Amniotic epithelial cell (primary cell): ENCODE data around the gene ICOS.
A peak's percentile ranks its signal among the peaks of the same experiment; 100 is the strongest.
"Not testable (repeated sequence)": the region's sequence is repeated elsewhere in the genome, so short reads cannot be mapped to it uniquely, and the experiment has no call there.

Source experiments
- DNase-seq: peaks from one replicate; pipeline ENCODE4 v3.0.0-alpha.2; 2010; ENCODE audit warnings: low read depth

The ICOS gene

DNA sequence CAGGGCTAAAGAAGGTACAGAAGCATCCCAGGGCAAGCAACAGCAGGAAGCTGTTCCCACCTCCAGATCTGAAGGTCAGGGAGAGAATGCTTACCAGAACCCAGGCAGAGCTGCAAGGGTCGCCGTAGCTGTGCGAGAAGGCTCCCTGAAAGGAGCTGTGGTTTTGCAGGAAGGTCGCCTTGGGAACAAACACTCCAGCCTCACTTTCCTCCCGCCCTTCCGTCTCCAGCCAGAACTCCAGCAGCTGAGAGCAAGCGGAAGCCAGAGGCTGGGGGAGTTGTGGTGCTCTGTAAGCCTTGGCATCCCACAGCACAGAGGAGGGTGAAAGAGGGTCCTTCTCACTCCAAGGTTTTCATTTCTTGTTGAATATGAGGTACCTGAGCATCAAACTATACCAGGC lies 18.3 kb upstream of the ICOS start:
- no peak for DNase-seq

DNA sequence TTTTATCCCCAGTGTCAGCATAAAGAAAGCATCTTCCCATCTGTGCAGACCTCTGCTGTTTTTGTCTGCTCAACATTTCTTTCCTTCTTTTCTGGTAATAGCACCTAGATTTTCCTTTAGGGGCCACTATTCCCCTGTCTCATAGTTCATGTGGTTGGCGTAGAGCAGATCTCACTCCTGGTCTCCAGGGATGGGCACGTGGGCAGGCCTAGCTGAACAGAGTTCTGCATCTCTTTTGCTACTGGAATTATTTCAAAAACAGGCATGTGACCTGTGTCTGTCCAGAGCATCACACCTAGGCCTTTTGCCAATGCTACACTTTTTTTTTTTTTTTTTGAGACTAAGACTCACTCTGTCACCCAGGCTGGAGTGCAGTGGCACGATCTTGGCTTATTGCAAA lies 17.7 kb upstream of the ICOS start:
- DNase-seq: no peak

- no peak for DNase-seq
These were observed 10.9 kb upstream of the ICOS start for GRCh38 chr2:203925512-203926158.

- peak; percentile 11 for DNase-seq
These were observed 7.7 kb upstream of the ICOS start for GRCh38 chr2:203928849-203929248.

GRCh38 chr2:203931262-203931661 lies 5.3 kb upstream of the ICOS start:
- DNase-seq: peak; percentile 19

GRCh38 chr2:203934041-203934492 lies 2.5 kb upstream of the ICOS start:
- no peak for DNase-seq

DNA sequence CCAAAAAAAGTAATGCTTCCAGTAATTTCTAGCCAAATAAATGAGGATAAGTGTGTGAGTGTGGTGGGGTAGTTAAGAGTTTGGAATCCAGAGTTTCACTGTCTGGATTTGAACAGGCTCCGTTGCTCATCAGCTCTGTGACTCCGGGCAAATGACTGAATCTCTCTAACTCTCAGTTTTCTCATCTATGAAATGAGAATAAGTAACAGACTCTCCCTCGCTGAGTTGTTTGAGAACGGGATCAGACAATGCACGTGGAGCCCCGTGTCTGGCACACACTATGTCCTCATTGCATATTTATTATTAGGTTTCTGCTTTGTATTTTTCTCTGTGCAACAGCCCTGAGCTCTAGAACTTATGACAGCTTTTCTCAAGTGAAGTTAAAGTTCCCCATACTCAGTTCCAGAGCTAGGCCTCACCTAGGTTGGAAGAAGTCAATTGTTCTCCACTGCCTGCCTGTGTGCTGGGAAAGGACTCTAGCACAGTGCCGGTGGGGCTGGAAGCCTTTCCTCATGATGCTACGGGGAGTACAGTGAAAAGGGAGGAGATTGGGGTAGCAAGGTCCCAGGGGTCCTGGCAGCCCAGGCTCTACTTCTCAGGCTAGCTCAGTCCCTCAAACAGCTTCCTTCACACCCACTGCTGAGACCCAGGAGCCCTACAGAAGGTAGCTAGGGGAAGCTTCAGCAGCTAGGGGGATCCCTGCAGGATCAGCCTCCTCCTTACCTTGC lies 1.7 kb upstream of the ICOS start:
- no peak for DNase-seq

DNA sequence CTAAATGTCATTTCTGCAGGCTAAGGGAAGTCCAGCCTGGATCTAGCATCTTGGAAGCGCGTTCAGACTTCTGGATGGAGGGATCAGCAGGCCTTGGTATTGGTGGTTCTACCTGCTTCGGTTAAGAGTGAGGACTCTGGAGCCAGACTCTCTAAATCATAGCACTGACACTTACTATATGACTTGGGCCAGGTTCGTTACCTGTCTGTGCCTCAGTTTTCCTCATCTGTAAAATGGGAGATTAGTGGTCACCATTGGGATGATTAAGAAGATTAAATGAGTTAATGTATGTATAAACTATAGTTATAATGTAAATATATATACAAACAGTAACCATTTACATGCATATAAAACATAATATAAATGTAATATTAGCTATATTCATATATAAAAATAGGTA lies 995 bp upstream of the ICOS start:
- DNase-seq: no peak

- no peak for DNase-seq
These were observed 386 bp downstream of the ICOS start for GRCh38 chr2:203936949-203937348.

DNA sequence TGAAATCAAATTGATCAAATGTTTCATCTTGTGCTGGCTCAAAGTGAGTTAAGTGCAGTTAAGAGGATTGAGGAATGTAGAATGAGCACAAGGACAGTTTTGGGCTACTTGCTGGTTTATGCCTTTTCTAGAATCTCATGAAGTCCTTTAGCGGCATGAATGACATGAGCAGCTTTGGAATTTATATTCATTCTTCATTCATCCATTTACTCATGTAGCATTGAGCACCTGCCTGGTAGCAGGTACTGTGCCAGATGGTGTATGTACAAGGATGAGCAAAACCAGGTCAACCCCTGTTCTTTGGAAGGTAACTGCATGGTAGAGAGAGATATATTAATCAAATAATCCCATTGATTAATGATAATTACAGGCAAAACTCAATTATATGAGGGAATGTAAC lies 1.2 kb downstream of the ICOS start:
- DNase-seq: no peak

DNA sequence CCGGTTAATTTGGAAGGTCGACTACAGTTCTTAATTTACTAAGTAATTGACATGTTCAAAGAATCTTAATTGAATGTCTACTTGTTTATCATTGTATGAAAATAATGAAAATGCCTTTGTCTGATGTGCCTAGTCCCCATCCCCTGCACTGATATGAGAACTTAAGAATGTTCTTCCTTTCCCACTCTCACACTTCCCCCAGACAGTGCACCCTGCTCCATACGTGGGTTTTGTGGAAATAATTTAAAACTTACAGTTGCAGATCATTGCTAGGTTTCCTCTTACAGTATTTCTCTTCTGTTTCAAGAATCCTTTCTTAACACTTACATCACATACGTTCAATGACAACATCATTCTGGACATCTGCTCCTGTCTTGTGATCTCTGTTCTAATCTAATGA lies 3.5 kb downstream of the ICOS start:
- DNase-seq: no peak

DNA sequence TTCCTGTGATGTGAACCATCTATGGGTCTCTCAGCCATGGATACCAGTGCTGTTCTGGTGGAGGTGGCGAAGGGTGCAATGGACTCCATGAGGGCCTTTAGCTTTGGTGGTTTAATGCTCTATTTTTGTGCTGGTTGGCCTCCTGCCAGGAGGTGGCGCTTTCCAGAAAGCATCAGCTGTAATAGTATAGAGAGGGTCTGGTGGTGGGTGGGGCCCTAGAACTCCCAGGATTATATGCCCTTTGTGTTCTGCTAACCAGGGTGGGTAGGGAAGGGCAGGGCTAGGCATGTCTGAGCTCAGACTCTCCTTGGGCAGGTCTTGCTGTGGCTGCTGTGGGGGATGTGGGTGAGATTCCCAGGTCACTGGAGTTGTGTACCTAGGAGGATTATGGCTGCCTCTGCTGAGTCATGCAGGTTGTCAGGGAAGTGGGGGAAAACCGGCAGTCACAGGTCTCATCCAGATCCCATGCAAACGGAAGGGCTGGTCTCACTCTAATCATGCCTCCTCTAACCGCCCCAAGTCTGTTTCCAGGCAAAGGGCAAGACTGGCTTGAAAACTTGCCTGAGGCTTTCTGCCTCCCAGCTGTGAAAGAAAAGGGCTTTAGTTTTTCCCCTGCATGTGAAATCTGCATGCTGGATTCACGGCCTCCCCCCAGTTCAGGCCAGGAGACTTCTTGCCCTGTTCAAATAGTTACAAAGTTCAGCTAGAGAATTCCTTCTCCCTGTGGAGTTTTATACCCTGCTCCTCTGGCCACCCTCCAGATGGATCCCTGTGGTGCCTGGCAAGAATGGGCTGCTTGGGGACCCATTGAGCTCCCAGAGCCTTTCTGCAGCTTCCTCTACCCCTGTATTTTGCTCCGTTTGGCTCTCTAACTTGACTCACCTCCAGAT lies 7.2 kb downstream of the ICOS start:
- not testable (repeated sequence) for DNase-seq

- DNase-seq: no peak
These were observed 12.2 kb downstream of the ICOS start for GRCh38 chr2:203948733-203949132.

DNA sequence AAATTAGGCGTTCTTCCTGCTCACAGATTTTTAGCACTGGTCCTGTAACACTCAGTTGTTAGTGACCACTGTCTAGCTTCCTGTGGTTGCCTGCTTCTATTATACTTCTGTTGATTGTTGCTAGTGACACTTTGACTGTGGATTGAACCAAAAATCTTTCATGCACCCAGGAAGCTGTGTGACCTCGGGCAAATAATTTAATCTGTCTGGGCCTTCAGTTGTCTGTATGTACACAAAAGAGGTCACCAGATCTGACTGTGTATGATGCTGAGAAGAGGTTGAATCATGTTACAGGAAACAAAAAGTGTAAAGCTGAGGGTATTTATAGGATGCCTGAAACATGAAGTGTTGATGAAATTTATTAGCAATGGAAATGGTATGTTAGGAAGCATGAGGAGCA lies 12.7 kb downstream of the ICOS start:
- DNase-seq: no peak

- no peak for DNase-seq
These were observed 14.9 kb downstream of the ICOS start for GRCh38 chr2:203951366-203951902.

DNA sequence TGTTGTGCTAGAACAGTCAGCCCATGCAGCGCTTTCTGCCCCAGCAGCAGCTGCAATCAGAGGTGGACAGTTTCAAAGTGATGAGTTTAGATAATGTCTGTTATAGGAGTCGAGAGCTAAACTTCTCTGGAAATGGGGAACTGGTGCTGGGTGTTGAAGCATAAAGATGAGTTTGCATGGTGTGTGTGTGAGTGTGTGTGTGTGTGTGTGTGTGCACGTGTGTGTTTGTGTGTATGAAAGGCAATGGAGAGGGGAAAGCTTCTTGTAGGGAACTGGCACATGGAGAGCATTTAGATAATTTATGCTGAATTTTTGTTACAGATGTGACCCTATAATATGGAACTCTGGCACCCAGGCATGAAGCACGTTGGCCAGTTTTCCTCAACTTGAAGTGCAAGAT lies 22.7 kb downstream of the ICOS start:
- DNase-seq: no peak

- DNase-seq: no peak
These were observed 23.1 kb downstream of the ICOS start for GRCh38 chr2:203959672-203960071.

- DNase-seq: no peak
These were observed 24.2 kb downstream of the ICOS start for GRCh38 chr2:203960811-203961210.

GRCh38 chr2:203965190-203965589 lies 28.6 kb downstream of the ICOS start:
- not testable (repeated sequence) for DNase-seq

DNA sequence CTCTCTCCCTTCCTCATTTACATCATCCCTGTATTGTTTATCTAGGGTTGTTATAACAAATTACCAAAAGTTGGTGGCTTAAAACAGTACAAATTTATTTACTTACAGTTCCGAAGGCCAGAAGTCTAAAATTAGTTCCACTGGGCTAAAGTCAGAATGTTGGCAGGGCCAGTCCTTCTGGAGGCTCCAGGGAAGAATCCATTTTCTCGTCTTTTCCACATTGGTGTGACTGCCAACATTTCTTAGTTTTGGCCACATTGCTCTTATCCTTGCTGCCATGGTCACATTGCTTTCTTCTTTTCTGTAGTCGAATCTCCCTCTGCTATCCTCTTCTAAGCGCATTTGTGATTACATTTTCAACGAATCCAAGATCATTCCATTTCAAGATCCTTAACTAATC lies 34.7 kb downstream of the ICOS start:
- no peak for DNase-seq

- DNase-seq: no peak
These were observed 35.5 kb downstream of the ICOS start for GRCh38 chr2:203972066-203972465.

GRCh38 chr2:203973000-203973399 lies 36.4 kb downstream of the ICOS start:
- no peak for DNase-seq

GRCh38 chr2:203973676-203974075 lies 37.1 kb downstream of the ICOS start:
- DNase-seq: no peak
